B cell (primary cell): Measurements from ENCODE around the gene PIM1. TPM values are rescaled to one million over a fixed set of nuclear protein-coding genes. Genes with fewer than 3 reads are reported as not detected.
"Not testable (repeated sequence)": the region's sequence is repeated elsewhere in the genome, so short reads cannot be mapped to it uniquely, and the experiment has no call there.

Experiments
- ATAC-seq: fragments of 200-7000 bp; cut with Tn5 transposase; one replicate; pipeline ENCODE4 v1.10.0; 2021; ENCODE audit warnings: low read depth, mild to moderate bottlenecking, moderate number of reproducible peaks, moderate library complexity
- CTCF ChIA-PET: fragments of 350-600 bp; sonication (Branson Sonifier 250); formaldehyde crosslinking; loops from one replicate; lab custom pipeline; 2021; ENCODE audit warnings: antibody characterized with exemption, inconsistent platforms; lab: Charles Lee
- POLR2A ChIA-PET: fragments of 350-600 bp; sonication (Branson Sonifier 250); formaldehyde crosslinking; loops from one replicate; lab custom pipeline; 2021; ENCODE audit warnings: antibody characterized with exemption; lab: Charles Lee
- DNase-seq: peaks from one replicate; pipeline ENCODE4 v3.0.0; 2013
- H2AFZ ChIP-seq: 2 replicates; pipeline ENCODE4 v1.6.1; 2012; ENCODE audit warnings: mild to moderate bottlenecking, low read depth, low read length; ENCODE audit not compliant: insufficient read depth, poor library complexity, severe bottlenecking
- H3K27ac ChIP-seq, 2 donors: 1 replicate in 1 of 2; 2 replicates in 1 of 2; pipeline ENCODE4 v1.5.1; 2012 to 2013; ENCODE audit warnings: low read length in 2 of 2, mild to moderate bottlenecking in 2 of 2, moderate library complexity in 1 of 2
- H3K27me3 ChIP-seq, 4 experiments: fragments of 200-600 bp in 1 of 4; sonication (generic) in 1 of 4; replicated peaks in 1 of 4; 1 replicate in 2 of 4; 2 replicates in 2 of 4; pipeline versions ENCODE4 v1.6.1 to v1.7.0; 2013 to 2016; ENCODE audit warnings: low read length in 3 of 4, mild to moderate bottlenecking in 2 of 4, mixed read lengths in 1 of 4, moderate library complexity in 1 of 4; ENCODE audit not compliant: insufficient read depth in 4 of 4, control insufficient read depth in 3 of 4; ENCODE audit errors: control extremely low read depth in 1 of 4
- H3K36me3 ChIP-seq, 2 experiments: replicated peaks in 1 of 2; 1 replicate in 1 of 2; 2 replicates in 1 of 2; pipeline versions ENCODE4 v1.6.1 to v1.7.1; 2013; ENCODE audit warnings: low read length in 1 of 2; ENCODE audit not compliant: insufficient read depth in 2 of 2, control insufficient read depth in 1 of 2; ENCODE audit errors: control extremely low read depth in 1 of 2, extremely low read depth in 1 of 2
- H3K4me1 ChIP-seq, 2 donors: fragments of 200-600 bp in 1 of 2; sonication (generic) in 1 of 2; 1 replicate in 1 of 2; 2 replicates in 1 of 2; pipeline versions ENCODE4 v1.5.1 to v1.6.1; 2013 to 2017; ENCODE audit warnings: low read length in 2 of 2; ENCODE audit not compliant: control insufficient read depth in 2 of 2, insufficient read depth in 2 of 2
- H3K4me2 ChIP-seq: replicated peaks from 2 replicates; pipeline ENCODE3; 2012; ENCODE audit warnings: mild to moderate bottlenecking, low read depth, low read length; ENCODE audit not compliant: poor library complexity, severe bottlenecking
- H3K4me3 ChIP-seq, 5 experiments: fragments of 200-600 bp in 1 of 5; sonication (generic) in 1 of 5; 1 replicate in 3 of 5; 2 replicates in 2 of 5; pipeline versions ENCODE4 v1.5.1 to v1.7.0; 2011 to 2016; ENCODE audit warnings: low read length in 4 of 5, mild to moderate bottlenecking in 4 of 5, low read depth in 2 of 5, control low read depth in 1 of 5, moderate library complexity in 1 of 5; ENCODE audit not compliant: insufficient read depth in 1 of 5; ENCODE audit errors: control extremely low read depth in 1 of 5, extremely low read depth in 1 of 5
- H3K79me2 ChIP-seq: fragments of 200-600 bp; sonication (generic); one replicate; pipeline ENCODE4 v1.6.0; 2016; ENCODE audit warnings: low read length; ENCODE audit not compliant: control insufficient read depth, insufficient read depth
- H3K9ac ChIP-seq: fragments of 200-600 bp; sonication (generic); 2 replicates; pipeline ENCODE4 v1.6.1; 2017; ENCODE audit warnings: mild to moderate bottlenecking, low read length, moderate library complexity
- H3K9me3 ChIP-seq, 3 donors: one replicate each; pipeline versions ENCODE4 v1.6.1 to v1.7.1; 2013; ENCODE audit warnings: low read length in 2 of 3; ENCODE audit not compliant: control insufficient read depth in 2 of 3, insufficient read depth in 1 of 3; ENCODE audit errors: control extremely low read depth in 1 of 3
- H4K20me1 ChIP-seq: 2 replicates; pipeline ENCODE4 v1.6.0; 2012; ENCODE audit warnings: mild to moderate bottlenecking, low read length; ENCODE audit not compliant: insufficient read depth, control insufficient read depth, poor library complexity, severe bottlenecking
- H3K27ac Mint-ChIP-seq: one replicate; pipeline ENCODE4 v1.8.0; 2021; ENCODE audit warnings: mixed read lengths
- H3K27me3 Mint-ChIP-seq: one replicate; pipeline ENCODE4 v1.8.0; 2021; ENCODE audit warnings: mixed read lengths
- H3K4me1 Mint-ChIP-seq: one replicate; pipeline ENCODE4 v1.8.0; 2021; ENCODE audit warnings: mixed read lengths
- H3K4me3 Mint-ChIP-seq: one replicate; pipeline ENCODE4 v1.8.0; 2021; ENCODE audit warnings: mixed read lengths
- H3K9me3 Mint-ChIP-seq: one replicate; pipeline ENCODE4 v1.8.0; 2022; ENCODE audit warnings: mixed read lengths; ENCODE audit not compliant: insufficient read depth
- CTCF ChIP-seq: fragments of 200-600 bp; IDR thresholded peaks from one replicate; pipeline ENCODE4 v1.8.0; 2022; ENCODE audit warnings: antibody characterized with exemption, mild to moderate bottlenecking
- EZH2 ChIP-seq: IDR thresholded peaks from 2 replicates; pipeline ENCODE4 v1.6.1; 2012; ENCODE audit warnings: borderline replicate concordance, low read depth, mild to moderate bottlenecking, moderate library complexity, low read length; ENCODE audit not compliant: insufficient read depth, poor library complexity, severe bottlenecking
- WGBS: methylation state at CpG from one replicate; pipeline ENCODE4 v1.1.5; 2013; ENCODE audit warnings: missing lambda C conversion rate; ENCODE audit not compliant: insufficient coverage; 5-methylcytosine and 5-hydroxymethylcytosine counted together
- intact Hi-C: fragments of 100-400 bp; cut with micrococcal nuclease; formaldehyde crosslinking; loops from one replicate; pipeline ENCODE4 v1.10.0; 2022
- polyA plus RNA-seq: library from polyadenylated mRNA; depleted of rRNA; stranded (reverse); fragments of >200 nt; gene quantifications from 2 replicates; pipeline ENCODE4 v1.2.3, GENCODE V29; 2012
- total RNA-seq, 2 donors: library from RNA; stranded (reverse); fragments of 120-200 nt in 1 of 2; gene quantifications; 1 replicate in 1 of 2; 2 replicates in 1 of 2; pipeline versions ENCODE4 v1.2.3 to v1.2.4, GENCODE V29; 2013 to 2022

Gene PIM1
- total and polyA plus RNA-seq, 2 donors (not counting 1 experiment from before 2014, with no cell fraction given) = 13.6 to 102 TPM

- 79% methylated on average over 6 of the region's 8 CpGs for WGBS
- H3K4me2 ChIP-seq = peak overlapping the region; percentile 47
- Mint-ChIP-seq H3K27ac (peak overlapping the region; percentile 68), H3K27me3 (no peaks in the 10 kb centered on the region), H3K4me3 (no peak overlapping the region), H3K4me1 (peaks cover 25% of the 10 kb centered on the region), H3K9me3 (no peaks in the 10 kb centered on the region)
- H4K20me1 ChIP-seq = no peaks in the 10 kb centered on the region
- H3K4me1 ChIP-seq = peaks cover 15 to 26% of the 10 kb centered on the region in 2 donors
- no peaks in the 10 kb centered on the region for H3K36me3 ChIP-seq
- no peak overlapping the region for H3K9ac ChIP-seq
- no peak overlapping the region for H3K4me3 ChIP-seq
- peak; percentile 98 for ATAC-seq
- peak overlapping the region in 1 of 2 donors; percentile 12 for H3K27ac ChIP-seq
- H3K79me2 ChIP-seq = no peaks in the 10 kb centered on the region
- ChIA-PET POLR2A (interaction anchor here (1.7 kb wide), 1 partner anchor 12 kb away, joined by 3 read pairs; no protein-coding TSS in a partner anchor), CTCF (interaction anchor here (3.0 to 16.6 kb wide), 4 partner anchors 11 to 165 kb away, joined by 10 to 487 read pairs (median 174); no protein-coding TSS in a partner anchor)
- intact Hi-C loops = no loop called here
- no peaks in the 10 kb centered on the region for H3K27me3 ChIP-seq
- TF ChIP-seq EZH2 = no peak
- no peak for TF ChIP-seq CTCF
- no peaks in the 10 kb centered on the region for H3K9me3 ChIP-seq
- H2AFZ ChIP-seq = no peak overlapping the region
- DNase-seq = peak; percentile 68
Observed at GRCh38 chr6:37182736-37183590, 13.0 kb downstream of the PIM1 start.

GRCh38 chr6:37185949-37186720, 16.2 kb downstream of the PIM1 start:
- H2AFZ ChIP-seq, H3K36me3 ChIP-seq, H3K27ac ChIP-seq, H3K9ac ChIP-seq, H3K9me3 ChIP-seq, H3K4me2 ChIP-seq, intact Hi-C loops, H3K27me3 Mint-ChIP-seq, DNase-seq, H3K4me3 ChIP-seq, H3K4me3 Mint-ChIP-seq, H3K79me2 ChIP-seq, H3K9me3 Mint-ChIP-seq, H3K27ac Mint-ChIP-seq, H4K20me1 ChIP-seq, H3K27me3 ChIP-seq, ATAC-seq: not testable (repeated sequence)
- WGBS = 50% methylated on average over 3 of the region's 6 CpGs
- ChIA-PET POLR2A (interaction anchor here (1.5 kb wide), 1 partner anchor 10 kb away, joined by 4 read pairs; no protein-coding TSS in a partner anchor), CTCF (interaction anchor here (0.6 to 2.1 kb wide), 8 partner anchors 9 to 322 kb away, joined by 3 to 8 read pairs (median 4); no protein-coding TSS in a partner anchor)
- H3K4me1 ChIP-seq = peaks cover 12 to 23% of the 10 kb centered on the region in 2 donors
- peaks cover 26% of the 10 kb centered on the region for H3K4me1 Mint-ChIP-seq
